AG09309 (cell line): ENCODE results near the gene ARMH2.

Experiments
- DNase-seq: peaks from one replicate; pipeline ENCODE4 v3.0.0-alpha.2; 2010; ENCODE audit warnings: low read depth
- H3K4me3 ChIP-seq: 2 replicates; pipeline ENCODE4 v1.5.1; 2011; ENCODE audit warnings: mild to moderate bottlenecking, low read depth, low read length, moderate library complexity; ENCODE audit not compliant: control insufficient read depth
- CTCF ChIP-seq: IDR thresholded peaks from 2 replicates; pipeline ENCODE4 v1.5.1; 2011; ENCODE audit warnings: mild to moderate bottlenecking, low read depth, low read length, inconsistent platforms; ENCODE audit not compliant: insufficient read depth, control insufficient read depth; ENCODE audit errors: missing control alignments

ARMH2 gene

GRCh38 chr6:24840187-24840586 is 41.5 kb upstream of the ARMH2 start:
- no peak overlapping the region for H3K4me3 ChIP-seq
- DNase-seq = no peak
- TF ChIP-seq CTCF = no peak

- no peak for DNase-seq
- TF ChIP-seq CTCF = no peak
- H3K4me3 ChIP-seq = no peak overlapping the region
Measured at GRCh38 chr6:24838994-24839393, 40.3 kb upstream of the ARMH2 start.

GRCh38 chr6:24838081-24838480 is 39.4 kb upstream of the ARMH2 start:
- TF ChIP-seq CTCF = no peak
- DNase-seq = no peak
- H3K4me3 ChIP-seq = no peak overlapping the region

GRCh38 chr6:24836109-24836508 is 37.4 kb upstream of the ARMH2 start:
- H3K4me3 ChIP-seq = no peak overlapping the region
- no peak for DNase-seq
- no peak for TF ChIP-seq CTCF

GRCh38 chr6:24833711-24834386 is 35.1 kb upstream of the ARMH2 start:
- H3K4me3 ChIP-seq = no peak overlapping the region

GRCh38 chr6:24832794-24833193 is 34.1 kb upstream of the ARMH2 start:
- DNase-seq = no peak
- H3K4me3 ChIP-seq = no peak overlapping the region
- no peak for TF ChIP-seq CTCF

More at GRCh38 chr6:24833711-24834386, 35.1 kb upstream of the ARMH2 start:
- no peak for TF ChIP-seq CTCF
- no peak for DNase-seq
